Measurements from ENCODE around the gene PIP4P1. TPM values are rescaled to one million over a fixed set of nuclear protein-coding genes. Genes with fewer than 3 reads are reported as not detected.

Gene PIP4P1
- total and polyA plus RNA-seq, 10 of the 15 experiments (the other 5 are each of a cell fraction or from before 2014, with no cell fraction given) = 19.1 to 47.4 (median 39.7) TPM

GRCh38 chr14:20470603-20470901 lies 9.3 kb upstream of the PIP4P1 start:
- CTCF ChIA-PET = interaction anchor here (1.0 to 3.2 kb wide), 9 partner anchors 9 to 143 kb away, joined by 4 to 12 read pairs (median 9); partner anchors contain the start of genes APEX1 and PIP4P1
- peak overlapping the region; percentile 83 for H3K9ac ChIP-seq (ENCODE audit: control insufficient read depth, insufficient read depth, low read length)
- H3K9me3 ChIP-seq (replicated peaks; ENCODE audit: control insufficient read depth, insufficient read depth, low read length) = no peaks in the 10 kb centered on the region
- intact Hi-C loops (cut with micrococcal nuclease; ENCODE audit: unreplicated experiment) (no loop called here), in situ Hi-C loops (cut with MboI) (no loop called here)
- H3K27ac ChIP-seq (ENCODE audit: control insufficient read depth, insufficient read depth) = peak overlapping the region; percentile 69
- no peak for DNase-seq (ENCODE audit: low read depth, low spot score)
- no peaks in the 10 kb centered on the region for H4K20me1 ChIP-seq (ENCODE audit: control insufficient read depth, insufficient read depth)
- peaks cover 7% of the 10 kb centered on the region; the same call in 1 of the 2 replicates for H3K4me1 ChIP-seq (ENCODE audit: control insufficient read depth, insufficient read depth, low read length)
- no peak for ATAC-seq
- peak overlapping the region; percentile 88 for H3K4me2 ChIP-seq (ENCODE audit: control insufficient read depth, insufficient read depth)
- no peak for TF ChIP-seq FOXM1 (IDR thresholded peaks at IDR 0.05; ENCODE audit: low read depth, low read length)
- no peak for TF ChIP-seq SREBF2 (IDR thresholded peaks at IDR 0.05; ENCODE audit: low read length)
- no peak for TF ChIP-seq DPF2 (IDR thresholded peaks at IDR 0.05)
- TF ChIP-seq EED (IDR thresholded peaks at IDR 0.05; ENCODE audit: low read depth) = peak; percentile 49; the same call in 1 of the 2 replicates
- TF ChIP-seq CREB1 (IDR thresholded peaks at IDR 0.05; ENCODE audit: low read depth) = no peak
- TF ChIP-seq IKZF2 (IDR thresholded peaks at IDR 0.05) = peak in 1 of 2 experiments; percentile 23; a peak in 1 of 4 replicates
- no peak overlapping the region for H2AFZ ChIP-seq (ENCODE audit: control insufficient read depth, low read depth, low read length)
- RAD21 ChIA-PET (ENCODE audit: unreplicated experiment) = interaction anchor here (0.7 to 2.4 kb wide), 8 partner anchors 9 to 143 kb away, joined by 3 to 20 read pairs (median 4); partner anchors contain the start of genes APEX1, OSGEP and PIP4P1
- H3K27me3 ChIP-seq (replicated peaks in 1 of 2; ENCODE audit: control insufficient read depth in 2 of 2, insufficient read depth in 2 of 2, low read length in 1 of 2) = no peaks in the 10 kb centered on the region
- FAIRE-seq = no peak
- peaks cover 31% of the 10 kb centered on the region for H3K79me2 ChIP-seq (ENCODE audit: control insufficient read depth, insufficient read depth, low read length)
- SMC1A ChIA-PET (ENCODE audit: uncharacterized antibody, unreplicated experiment) = interaction anchor here (1.3 to 4.7 kb wide), 3 partner anchors 17 to 143 kb away, joined by 6 to 36 read pairs (median 13); no protein-coding TSS in a partner anchor
- BruUV-seq (replicated peaks) = no TSS peak
- POLR2A ChIA-PET = interaction anchor here (0.7 to 4.3 kb wide), 9 partner anchors 9 to 710 kb away, joined by 3 to 28 read pairs (median 4); partner anchors contain the start of genes PIP4P1 and TEP1
- peak overlapping the region; percentile 85 for H3K4me3 ChIP-seq
- peaks cover 7 to 23% of the 10 kb centered on the region in 2 experiments for H3K36me3 ChIP-seq (ENCODE audit: control insufficient read depth in 2 of 2, insufficient read depth in 2 of 2, low read length in 1 of 2)
- WGBS (ENCODE audit: insufficient coverage, insufficient replicate concordance, low lambda C conversion rate, missing lambda C conversion rate) = 0% methylated on average over 2 of the region's 2 CpGs
